GM19324 (cell line): Measurements from ENCODE around the gene KRT32.

Experiments used
- ATAC-seq: cut with Tn5 transposase; IDR thresholded peaks from one replicate; pipeline ENCODE4 v1.9.1; 2021; ENCODE audit warnings: mild to moderate bottlenecking, moderate library complexity; ENCODE audit not compliant: unreplicated experiment, low FRiP score

The KRT32 gene

GRCh38 chr17:41494524-41494923 is 27.3 kb upstream of the KRT32 start:
- no peak for ATAC-seq

GRCh38 chr17:41492771-41493170 is 25.6 kb upstream of the KRT32 start:
- ATAC-seq: no peak

GRCh38 chr17:41492351-41492750 is 25.2 kb upstream of the KRT32 start:
- no peak for ATAC-seq

- no peak for ATAC-seq
These were observed 24.3 kb upstream of the KRT32 start for GRCh38 chr17:41491476-41491875.

- ATAC-seq: no peak
These were observed 23.1 kb upstream of the KRT32 start for GRCh38 chr17:41490000-41490990.

GRCh38 chr17:41489531-41489930 is 22.3 kb upstream of the KRT32 start, which contains the start of gene KRT36:
Gene KRT36 (minus strand): TSS chr17:41489910. CDS start chr17:41489864, 46 bp downstream.
- no peak for ATAC-seq

- ATAC-seq: no peak
These were observed 19.8 kb upstream of the KRT32 start for GRCh38 chr17:41486809-41487530.

- no peak for ATAC-seq
These were observed 19.1 kb upstream of the KRT32 start for GRCh38 chr17:41486316-41486715.

GRCh38 chr17:41484920-41485904 is 18.0 kb upstream of the KRT32 start:
- ATAC-seq: no peak

- no peak for ATAC-seq
These were observed 17.0 kb upstream of the KRT32 start for GRCh38 chr17:41483991-41484826.

GRCh38 chr17:41483531-41483930 is 16.3 kb upstream of the KRT32 start:
- ATAC-seq: no peak

GRCh38 chr17:41481036-41481435 is 13.8 kb upstream of the KRT32 start, which contains the start of gene KRT35:
Gene KRT35 (minus strand): TSS chr17:41481151. CDS start chr17:41481097, 54 bp downstream.
- ATAC-seq: no peak

- ATAC-seq: no peak
These were observed 13.4 kb upstream of the KRT32 start for GRCh38 chr17:41480581-41480980.

- ATAC-seq: no peak
These were observed 12.9 kb upstream of the KRT32 start for GRCh38 chr17:41480136-41480535.

- ATAC-seq: no peak
These were observed 11.1 kb upstream of the KRT32 start for GRCh38 chr17:41478237-41478636.

GRCh38 chr17:41476866-41477815 is 10.0 kb upstream of the KRT32 start:
- no peak for ATAC-seq

- ATAC-seq: no peak
These were observed 8.2 kb upstream of the KRT32 start for GRCh38 chr17:41475421-41475820.

GRCh38 chr17:41474863-41475262 is 7.7 kb upstream of the KRT32 start:
- no peak for ATAC-seq
